HL-60 (cell line): ENCODE results near the gene RBMX2.
"Not testable (repeated sequence)": the region's sequence is repeated elsewhere in the genome, so short reads cannot be mapped to it uniquely, and the experiment has no call there.

Experiments used
- DNase-seq, 2 experiments: peaks; one replicate each; pipeline ENCODE4 v3.0.0-alpha.2; 2010 to 2020; ENCODE audit warnings: low read depth in 1 of 2, low spot score in 1 of 2
- H3K27ac ChIP-seq: fragments of 250-450 bp; sonication (Bioruptor Pico); replicated peaks from 2 replicates; pipeline ENCODE4 v1.5.1; 2020; ENCODE audit warnings: mild to moderate bottlenecking, moderate library complexity
- H3K27me3 ChIP-seq: fragments of 250-450 bp; sonication (Bioruptor Pico); 2 replicates; pipeline ENCODE4 v1.5.1; 2021; ENCODE audit warnings: mild to moderate bottlenecking, moderate library complexity; ENCODE audit not compliant: insufficient read depth, poor library complexity, severe bottlenecking
- H3K4me3 ChIP-seq: replicated peaks from 2 replicates; pipeline ENCODE4 v1.5.1; 2011; ENCODE audit warnings: mild to moderate bottlenecking, control low read depth, low read length; ENCODE audit not compliant: insufficient read depth
- CTCF ChIP-seq: IDR thresholded peaks from one replicate; pipeline ENCODE4 v1.5.1; 2011; ENCODE audit warnings: low read length, control low read depth, inconsistent platforms; ENCODE audit not compliant: insufficient read depth
- GABPA ChIP-seq: IDR thresholded peaks from 2 replicates; pipeline ENCODE4 v1.6.1; 2012; ENCODE audit warnings: low read depth
- POLR2AphosphoS5 ChIP-seq: IDR thresholded peaks from 2 replicates; pipeline ENCODE4 v1.6.1; 2012; ENCODE audit warnings: low read depth
- REST ChIP-seq: IDR thresholded peaks from 2 replicates; pipeline ENCODE4 v1.6.1; 2012; ENCODE audit warnings: low read depth; ENCODE audit not compliant: insufficient replicate concordance
- SPI1 ChIP-seq: IDR thresholded peaks from 2 replicates; pipeline ENCODE4 v1.6.1; 2012; ENCODE audit warnings: low read depth, mild to moderate bottlenecking, borderline replicate concordance
- long read RNA-seq: library from polyadenylated mRNA; unstranded; transcript quantifications from one replicate; pipeline ENCODE4 v2.0.0, GENCODE V29; 2020

Gene RBMX2
- long read RNA-seq, partial matches to known transcripts: 5 of 18 reads
- long read RNA-seq, other reads (novel, unspliced or antisense): 6 of 18 reads

GRCh38 chrX:130401415-130402207 is at the start of gene RBMX2:
Gene RBMX2, plus strand, starts transcription at chrX:130401987. Its CDS starts 46 bp downstream, at chrX:130402033.
- Histone ChIP-seq H3K27ac (peak within 1 kb of the TSS; percentile 78), H3K4me3 (peak within 1 kb of the TSS; percentile 72), H3K27me3 (no peaks in the 10 kb centered on the region)
- TF ChIP-seq CTCF (no peak), REST (no peak), GABPA (0 out of 2 replicates have a peak, but pooled peaks have one; percentile 9), SPI1 (no peak), POLR2AphosphoS5 (0 out of 2 replicates have a peak, but pooled peaks have one; percentile 39)
- DNase-seq: peak; percentile 66 to 72

- not testable (repeated sequence) for DNase-seq
Measured at GRCh38 chrX:130352050-130352449, 49.7 kb upstream of the RBMX2 start.

GRCh38 chrX:130376077-130376476 is 25.7 kb upstream of the RBMX2 start:
- H3K27me3 ChIP-seq: no peaks in the 10 kb centered on the region
- TF ChIP-seq CTCF (no peak), SPI1 (no peak), GABPA (no peak), POLR2AphosphoS5 (no peak), REST (no peak)
- no peak overlapping the region for H3K4me3 ChIP-seq
- no peak for DNase-seq
- no peak overlapping the region for H3K27ac ChIP-seq

More at GRCh38 chrX:130352050-130352449, 49.7 kb upstream of the RBMX2 start:
- not testable (repeated sequence) for H3K27ac ChIP-seq, H3K4me3 ChIP-seq, H3K27me3 ChIP-seq

- no peak overlapping the region for H3K27ac ChIP-seq
- H3K27me3 ChIP-seq: no peaks in the 10 kb centered on the region
- H3K4me3 ChIP-seq: no peak overlapping the region
- TF ChIP-seq CTCF (no peak), REST (no peak), SPI1 (peak; percentile 71)
- DNase-seq: peak in 1 of 2 experiments; percentile 5
Measured at GRCh38 chrX:130378024-130378669, 23.6 kb upstream of the RBMX2 start.
